ENCODE data around the gene HS6ST1. TPM values are rescaled to one million over a fixed set of nuclear protein-coding genes. Genes with fewer than 3 reads are reported as not detected.

The HS6ST1 gene
- total and polyA plus RNA-seq, 2 of the 4 experiments (the other 2 are of a cell fraction): 29.9 to 36.9 TPM

DNA sequence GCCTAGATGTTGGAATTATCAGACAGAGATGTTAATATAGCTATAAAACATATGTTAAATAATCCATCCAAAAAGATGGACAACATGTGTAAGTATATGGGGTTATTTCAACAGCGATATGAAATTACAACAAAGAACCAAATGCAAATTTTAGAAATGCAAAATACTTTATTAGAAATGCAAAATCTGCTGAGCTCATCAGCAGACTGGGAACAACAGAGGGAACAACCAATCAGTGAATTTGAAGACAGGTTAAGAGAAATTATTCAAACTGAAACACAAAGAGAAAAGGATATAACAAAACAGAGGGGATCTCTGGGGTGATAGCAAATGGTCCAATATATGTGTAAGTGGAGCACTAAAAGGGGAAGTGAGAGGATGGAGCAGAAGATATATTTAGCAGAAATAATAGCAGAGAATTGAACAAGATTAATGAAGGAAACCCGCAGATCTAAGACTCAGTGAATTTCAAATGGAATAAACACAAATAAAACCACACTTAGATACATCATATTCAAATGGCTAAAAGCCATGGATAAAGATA is 13.5 kb upstream of the HS6ST1 start:
- intact Hi-C loops (cut with micrococcal nuclease): no loop called here
- Histone ChIP-seq H3K9me1 (ENCODE audit: insufficient read depth, low read length) (no peaks in the 10 kb centered on the region; the same call in 1 of the 2 replicates), H2BK20ac (ENCODE audit: low read depth, low read length) (no peak overlapping the region), H2BK15ac (ENCODE audit: low read depth, low read length) (no peak overlapping the region), H4K91ac (ENCODE audit: insufficient read depth, low read depth, low read length) (no peak overlapping the region), H2BK120ac (ENCODE audit: low read depth, low read length) (no peak overlapping the region), H4K20me1 (ENCODE audit: insufficient read depth, low read length) (no peaks in the 10 kb centered on the region), H2BK5ac (ENCODE audit: low read depth, low read length, poor library complexity, severe bottlenecking) (no peak overlapping the region), H3K23ac (ENCODE audit: low read depth, low read length) (no peak overlapping the region), H3K56ac (ENCODE audit: extremely low read depth, insufficient read depth, low read length) (no peak overlapping the region), H2AK9ac (replicated peaks; ENCODE audit: low read depth, low read length, poor library complexity) (no peak overlapping the region), H3K9me3 (ENCODE audit: control insufficient read depth, insufficient read depth, low read length) (peaks cover 11% of the 10 kb centered on the region), H3K36me3 (ENCODE audit: control insufficient read depth, insufficient read depth, low read length) (no peaks in the 10 kb centered on the region), H4K5ac (ENCODE audit: low read depth, low read length) (no peak overlapping the region), H4K8ac (ENCODE audit: low read depth in 2 of 2, low read length in 2 of 2) (no peak overlapping the region), H3K27me3 (ENCODE audit: control insufficient read depth, insufficient read depth, low read length) (no peaks in the 10 kb centered on the region), H3K4me1 (ENCODE audit: control insufficient read depth, insufficient read depth, low read length) (peaks cover 4% of the 10 kb centered on the region; the same call in 1 of the 2 replicates), H3K4ac (ENCODE audit: low read depth, low read length) (no peak overlapping the region), H3K79me1 (ENCODE audit: low read depth in 1 of 2, low read length in 2 of 2) (no peaks in the 10 kb centered on the region), H3K4me3 (ENCODE audit: insufficient read depth, low read depth, low read length) (no peak overlapping the region), H3K4me2 (ENCODE audit: low read depth, low read length) (no peak overlapping the region), H2AK5ac (ENCODE audit: low read depth, low read length) (no peak overlapping the region), H3K14ac (replicated peaks; ENCODE audit: low read depth, low read length) (no peak overlapping the region), H3K18ac (ENCODE audit: low read depth, low read length) (no peak overlapping the region), H3K9ac (ENCODE audit: low read depth, low read length) (no peak overlapping the region), H3K27ac (ENCODE audit: insufficient read depth, low read length) (no peak overlapping the region), H2AFZ (replicated peaks; ENCODE audit: low read length, poor library complexity) (no peak overlapping the region)
- ChIA-PET POLR2A (ENCODE audit: unreplicated experiment) (interaction anchor here (0.7 kb wide), 1 partner anchor 14 kb away, joined by 5 read pairs; no protein-coding TSS in a partner anchor), CTCF (interaction anchor here (1.4 kb wide), 1 partner anchor 19 kb away, joined by 4 read pairs; no protein-coding TSS in a partner anchor)
- no TSS peak for BruUV-seq (replicated peaks)
- in situ Hi-C loops (cut with MboI; ENCODE audit: low sequenced_read_pairs): no loop called here
- no peak for ATAC-seq (ENCODE audit: low read depth)
- no CpG with 5 or more reads among the region's 2 CpGs for whole genome bisulfite sequencing, 2 experiments (ENCODE audit: extremely low coverage in 2 of 2, insufficient read length in 1 of 2)
- dilution Hi-C loops (cut with HindIII; ENCODE audit: low sequenced_read_pairs, unreplicated experiment): no loop called here
- DNase-seq: no peak
- TF ChIP-seq MAZ (IDR thresholded peaks at IDR 0.05; ENCODE audit: borderline replicate concordance, low read depth, low read length): no peak
- peak; percentile 15; the same call in 1 of the 2 replicates for TF ChIP-seq MAFK (IDR thresholded peaks at IDR 0.05; ENCODE audit: low read depth, low read length)

Measured in IMR-90 (cell line).